ENCODE measurements around the gene ASS1. TPM values are rescaled to one million over a fixed set of nuclear protein-coding genes. Genes with fewer than 3 reads are reported as not detected.

ASS1 gene
- total RNA-seq, 1 donor from 2014 or later: 3.1 TPM

DNA sequence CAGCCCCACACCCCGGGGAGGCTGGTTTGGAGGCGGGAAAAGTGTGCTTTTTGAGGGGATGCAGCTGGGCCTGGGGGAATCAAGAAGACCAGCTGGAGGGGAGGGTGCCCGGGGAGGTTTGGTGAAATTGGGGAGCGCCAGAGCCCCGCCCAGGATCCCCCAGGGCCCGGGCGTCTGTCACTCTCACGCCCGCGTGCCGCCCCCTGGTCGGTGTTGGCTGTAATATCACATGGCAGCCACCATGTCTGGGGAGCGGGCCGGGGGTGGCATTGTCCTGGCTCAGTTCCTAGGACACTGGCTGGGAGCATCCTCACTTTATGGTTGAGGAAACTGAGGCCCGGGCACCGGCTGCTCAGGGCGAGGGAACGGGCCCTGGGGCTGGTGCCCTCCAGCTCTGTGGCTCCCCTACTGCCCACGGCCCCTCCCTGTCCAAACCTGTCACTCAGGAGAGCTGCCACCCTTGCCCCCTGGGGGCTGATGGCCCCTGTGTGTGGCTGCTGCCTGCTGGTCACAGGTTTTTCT lies 27.5 kb downstream of the ASS1 start:
- H3K4me1 Mint-ChIP-seq (ENCODE audit: unreplicated experiment): no peaks in the 10 kb centered on the region
- TF ChIP-seq, protein P1, sequence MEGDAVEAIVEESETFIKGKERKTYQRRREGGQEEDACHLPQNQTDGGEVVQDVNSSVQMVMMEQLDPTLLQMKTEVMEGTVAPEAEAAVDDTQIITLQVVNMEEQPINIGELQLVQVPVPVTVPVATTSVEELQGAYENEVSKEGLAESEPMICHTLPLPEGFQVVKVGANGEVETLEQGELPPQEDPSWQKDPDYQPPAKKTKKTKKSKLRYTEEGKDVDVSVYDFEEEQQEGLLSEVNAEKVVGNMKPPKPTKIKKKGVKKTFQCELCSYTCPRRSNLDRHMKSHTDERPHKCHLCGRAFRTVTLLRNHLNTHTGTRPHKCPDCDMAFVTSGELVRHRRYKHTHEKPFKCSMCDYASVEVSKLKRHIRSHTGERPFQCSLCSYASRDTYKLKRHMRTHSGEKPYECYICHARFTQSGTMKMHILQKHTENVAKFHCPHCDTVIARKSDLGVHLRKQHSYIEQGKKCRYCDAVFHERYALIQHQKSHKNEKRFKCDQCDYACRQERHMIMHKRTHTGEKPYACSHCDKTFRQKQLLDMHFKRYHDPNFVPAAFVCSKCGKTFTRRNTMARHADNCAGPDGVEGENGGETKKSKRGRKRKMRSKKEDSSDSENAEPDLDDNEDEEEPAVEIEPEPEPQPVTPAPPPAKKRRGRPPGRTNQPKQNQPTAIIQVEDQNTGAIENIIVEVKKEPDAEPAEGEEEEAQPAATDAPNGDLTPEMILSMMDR (IDR thresholded peaks at IDR 0.05; ENCODE audit: unreplicated experiment): no peak
- no peak overlapping the region for H3K4me3 Mint-ChIP-seq (ENCODE audit: unreplicated experiment)
- no peaks in the 10 kb centered on the region for H3K36me3 Mint-ChIP-seq (ENCODE audit: low read depth, unreplicated experiment)
- no peak overlapping the region for H3K27ac Mint-ChIP-seq (ENCODE audit: unreplicated experiment)
- no peaks in the 10 kb centered on the region for H3K9me3 Mint-ChIP-seq (ENCODE audit: unreplicated experiment)
- H3K27me3 Mint-ChIP-seq (ENCODE audit: unreplicated experiment): no peaks in the 10 kb centered on the region
- no peak for DNase-seq (ENCODE audit: low spot score)

DNA sequence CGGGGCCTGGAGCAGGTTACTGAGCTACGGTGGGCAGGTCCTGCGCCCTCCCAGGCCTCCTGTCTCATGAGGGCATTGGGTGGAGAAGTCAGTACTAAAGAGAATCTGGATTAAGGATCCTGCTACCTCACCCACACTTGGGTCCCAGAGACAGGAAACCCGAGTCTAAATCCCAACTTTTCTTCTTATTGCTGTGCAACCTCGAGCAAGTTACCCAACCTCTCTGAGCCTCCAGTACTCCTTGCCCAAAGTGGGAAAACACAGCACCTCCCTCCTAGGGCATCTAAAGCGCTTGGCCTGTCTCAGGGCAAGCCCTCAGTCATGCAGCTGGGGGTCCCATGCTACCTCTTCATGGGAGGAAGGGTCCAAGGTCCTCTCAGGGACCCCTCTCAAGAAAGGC lies 28.2 kb downstream of the ASS1 start:
- H3K4me3 Mint-ChIP-seq (ENCODE audit: unreplicated experiment): no peak overlapping the region
- DNase-seq (ENCODE audit: low spot score): no peak
- no peak overlapping the region for H3K27ac Mint-ChIP-seq (ENCODE audit: unreplicated experiment)
- TF ChIP-seq, protein P1 (IDR thresholded peaks at IDR 0.05; ENCODE audit: unreplicated experiment): no peak
- H3K27me3 Mint-ChIP-seq (ENCODE audit: unreplicated experiment): no peaks in the 10 kb centered on the region
- no peaks in the 10 kb centered on the region for H3K9me3 Mint-ChIP-seq (ENCODE audit: unreplicated experiment)
- no peaks in the 10 kb centered on the region for H3K36me3 Mint-ChIP-seq (ENCODE audit: low read depth, unreplicated experiment)
- H3K4me1 Mint-ChIP-seq (ENCODE audit: unreplicated experiment): no peaks in the 10 kb centered on the region

DNA sequence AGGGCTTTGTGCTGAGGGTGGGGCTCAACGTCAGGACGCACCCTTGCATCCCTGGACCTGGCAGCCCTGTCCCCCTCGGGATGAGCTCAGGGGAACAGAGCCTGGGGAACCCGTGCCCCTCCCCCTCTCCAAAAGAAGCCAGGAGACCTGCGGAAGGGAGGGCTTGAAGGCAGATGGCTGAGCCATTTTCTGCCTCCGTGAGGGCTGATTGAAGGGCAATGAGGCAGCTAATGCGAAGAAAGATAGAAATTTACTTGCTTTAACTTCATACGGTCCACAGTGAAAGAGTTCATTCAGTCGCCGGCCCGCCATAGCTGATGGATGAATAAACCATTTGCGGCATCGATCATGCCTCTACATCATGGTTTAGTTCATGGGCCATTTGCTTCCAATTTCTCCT lies 28.8 kb downstream of the ASS1 start:
- DNase-seq (ENCODE audit: low spot score): no peak
- Mint-ChIP-seq H3K27me3 (ENCODE audit: unreplicated experiment) (no peaks in the 10 kb centered on the region), H3K4me1 (ENCODE audit: unreplicated experiment) (no peaks in the 10 kb centered on the region), H3K36me3 (ENCODE audit: low read depth, unreplicated experiment) (no peaks in the 10 kb centered on the region), H3K4me3 (ENCODE audit: unreplicated experiment) (no peak overlapping the region), H3K27ac (ENCODE audit: unreplicated experiment) (no peak overlapping the region), H3K9me3 (ENCODE audit: unreplicated experiment) (no peaks in the 10 kb centered on the region)
- TF ChIP-seq, protein P1 (IDR thresholded peaks at IDR 0.05; ENCODE audit: unreplicated experiment): no peak

DNA sequence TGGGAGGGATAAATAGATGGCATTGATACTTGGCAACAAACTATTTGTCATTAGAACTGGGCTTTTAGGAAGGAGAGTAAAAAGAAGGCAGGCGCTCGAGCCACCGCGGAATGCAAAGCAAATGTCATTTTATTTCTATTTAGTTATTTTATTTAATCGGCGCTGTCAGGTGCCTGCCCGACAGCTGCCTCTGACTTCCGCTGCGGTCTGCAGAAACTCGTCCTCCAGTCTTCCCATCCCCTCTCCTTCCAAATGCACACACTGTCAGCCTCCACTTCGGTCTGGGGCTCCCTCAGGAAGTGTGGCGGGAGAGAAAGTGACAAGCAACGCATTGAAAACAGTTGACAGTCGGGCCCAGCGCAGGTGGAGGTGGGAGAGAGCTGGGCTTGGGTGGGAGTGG lies 29.3 kb downstream of the ASS1 start:
- Mint-ChIP-seq H3K4me3 (ENCODE audit: unreplicated experiment) (no peak overlapping the region), H3K36me3 (ENCODE audit: low read depth, unreplicated experiment) (no peaks in the 10 kb centered on the region), H3K9me3 (ENCODE audit: unreplicated experiment) (no peaks in the 10 kb centered on the region), H3K27ac (ENCODE audit: unreplicated experiment) (no peak overlapping the region), H3K27me3 (ENCODE audit: unreplicated experiment) (peaks cover 1% of the 10 kb centered on the region), H3K4me1 (ENCODE audit: unreplicated experiment) (no peaks in the 10 kb centered on the region)
- no peak for DNase-seq (ENCODE audit: low spot score)
- TF ChIP-seq, protein P1 (IDR thresholded peaks at IDR 0.05; ENCODE audit: unreplicated experiment): no peak

DNA sequence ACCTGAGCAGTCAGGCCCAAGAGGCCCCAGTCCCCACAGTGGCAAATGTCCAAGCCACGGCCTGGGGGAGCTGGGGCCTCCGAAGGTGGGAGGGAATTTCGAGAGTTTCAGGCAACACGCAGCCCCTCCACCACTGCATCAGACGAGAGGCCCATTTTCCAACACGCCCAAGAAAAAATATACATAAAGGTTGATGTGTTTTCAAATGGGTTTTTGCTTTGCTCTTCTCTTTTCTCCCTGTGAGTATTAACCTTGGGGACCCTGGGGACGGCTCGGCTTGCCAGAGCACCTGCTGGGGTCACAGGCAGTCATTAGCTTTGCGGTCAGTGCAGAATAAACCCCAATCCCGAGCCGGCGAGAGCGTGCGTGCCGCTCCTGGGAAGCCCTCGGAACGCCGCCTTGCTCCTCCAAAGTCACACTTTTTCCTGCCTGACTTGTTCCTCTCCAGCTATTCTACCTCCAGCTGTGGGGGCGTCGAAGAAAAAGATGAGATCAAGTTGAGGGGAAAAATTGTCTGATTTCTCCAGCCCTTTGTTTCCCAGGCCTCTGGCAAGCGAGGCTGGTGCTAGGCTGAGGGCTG lies 31.5 kb downstream of the ASS1 start:
- no peak overlapping the region for H3K4me3 Mint-ChIP-seq (ENCODE audit: unreplicated experiment)
- no peak for DNase-seq (ENCODE audit: low spot score)
- no peaks in the 10 kb centered on the region for H3K36me3 Mint-ChIP-seq (ENCODE audit: low read depth, unreplicated experiment)
- H3K4me1 Mint-ChIP-seq (ENCODE audit: unreplicated experiment): no peaks in the 10 kb centered on the region
- no peaks in the 10 kb centered on the region for H3K9me3 Mint-ChIP-seq (ENCODE audit: unreplicated experiment)
- no peak overlapping the region for H3K27ac Mint-ChIP-seq (ENCODE audit: unreplicated experiment)
- TF ChIP-seq, protein P1 (IDR thresholded peaks at IDR 0.05; ENCODE audit: unreplicated experiment): no peak
- H3K27me3 Mint-ChIP-seq (ENCODE audit: unreplicated experiment): peaks cover 2% of the 10 kb centered on the region
